ENCODE measurements around the gene PAPOLB.
A peak's percentile ranks its signal among the peaks of the same experiment; 100 is the strongest.

The PAPOLB gene

DNA sequence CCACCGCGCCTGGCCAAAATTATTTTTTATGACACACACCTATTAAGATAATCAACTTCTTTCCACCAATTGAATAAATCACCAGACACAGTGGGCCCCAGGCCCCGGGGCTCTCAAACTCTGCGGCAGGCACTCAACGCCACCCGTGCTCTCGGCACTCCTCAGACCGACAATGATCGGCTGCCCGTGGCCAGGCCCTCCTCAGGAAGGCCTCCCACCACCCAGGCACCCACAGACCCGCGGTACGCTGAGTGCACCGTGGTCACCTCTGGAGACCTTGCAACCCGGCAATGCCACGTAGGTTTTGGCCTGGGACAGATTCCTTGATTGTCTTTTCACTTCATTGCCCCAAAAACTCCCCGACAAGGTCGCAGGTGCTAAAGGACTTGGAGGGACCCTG lies 14.8 kb upstream of the PAPOLB start:
- no peak for DNase-seq

DNA sequence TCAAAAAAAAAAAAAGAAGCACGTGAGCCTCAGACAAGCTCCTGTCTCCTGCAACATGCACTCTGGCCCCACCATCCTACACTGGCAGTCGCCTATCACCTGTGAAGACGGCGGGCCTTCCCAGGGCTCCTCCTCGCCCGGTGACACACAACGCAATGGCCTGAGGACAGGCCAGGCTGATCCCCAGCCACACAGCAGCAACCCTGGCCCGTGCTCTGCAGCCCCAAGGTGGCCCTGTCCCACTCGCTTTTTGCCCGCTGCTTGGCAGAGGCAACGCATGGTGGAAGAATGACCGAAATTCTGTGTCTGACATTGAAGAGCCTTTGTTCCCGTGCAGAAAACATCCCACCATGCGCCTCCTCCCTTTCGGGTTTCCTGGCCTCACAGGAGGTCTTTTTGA lies 13.6 kb upstream of the PAPOLB start:
- no peak for DNase-seq

DNA sequence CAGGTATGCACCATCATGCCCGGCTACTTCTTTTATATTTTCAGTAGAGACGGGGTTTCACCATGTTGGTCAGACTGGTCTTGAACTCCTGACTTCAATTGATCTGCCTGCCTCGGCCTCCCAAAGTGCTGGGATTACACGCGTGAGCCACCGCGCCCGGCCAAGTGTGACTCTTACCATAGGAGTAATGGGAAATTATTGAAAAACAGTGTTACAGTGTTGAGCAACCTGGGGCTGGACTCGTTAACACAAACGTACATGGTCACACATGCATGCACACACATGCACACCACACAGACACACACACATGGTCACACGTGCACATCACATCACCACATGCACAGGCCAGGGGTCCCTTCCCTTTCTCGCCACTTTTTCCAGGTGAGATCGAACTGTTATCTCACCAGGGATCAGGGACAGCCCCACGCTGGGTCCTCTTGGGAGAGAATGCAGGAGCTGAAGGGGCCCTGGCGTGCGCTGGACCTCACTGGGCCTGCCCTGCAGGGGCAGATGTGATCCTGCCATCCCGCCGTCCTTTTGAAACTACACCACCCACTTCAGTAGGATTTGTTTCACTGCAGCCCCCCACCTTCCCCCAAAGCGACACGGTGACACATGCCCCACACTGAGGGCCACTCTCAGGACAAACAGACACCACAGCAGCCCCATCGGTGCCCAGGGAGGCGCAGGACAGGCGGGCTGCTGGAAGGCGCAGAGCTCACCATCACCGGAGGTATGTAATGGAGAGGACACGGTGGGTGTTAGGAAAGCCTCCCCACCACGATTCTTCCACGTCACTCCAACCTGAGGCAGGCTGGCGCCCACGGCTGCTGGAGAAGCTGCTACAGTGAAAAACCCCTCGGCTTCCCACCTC lies 11.5 kb upstream of the PAPOLB start:
- no peak for DNase-seq

DNA sequence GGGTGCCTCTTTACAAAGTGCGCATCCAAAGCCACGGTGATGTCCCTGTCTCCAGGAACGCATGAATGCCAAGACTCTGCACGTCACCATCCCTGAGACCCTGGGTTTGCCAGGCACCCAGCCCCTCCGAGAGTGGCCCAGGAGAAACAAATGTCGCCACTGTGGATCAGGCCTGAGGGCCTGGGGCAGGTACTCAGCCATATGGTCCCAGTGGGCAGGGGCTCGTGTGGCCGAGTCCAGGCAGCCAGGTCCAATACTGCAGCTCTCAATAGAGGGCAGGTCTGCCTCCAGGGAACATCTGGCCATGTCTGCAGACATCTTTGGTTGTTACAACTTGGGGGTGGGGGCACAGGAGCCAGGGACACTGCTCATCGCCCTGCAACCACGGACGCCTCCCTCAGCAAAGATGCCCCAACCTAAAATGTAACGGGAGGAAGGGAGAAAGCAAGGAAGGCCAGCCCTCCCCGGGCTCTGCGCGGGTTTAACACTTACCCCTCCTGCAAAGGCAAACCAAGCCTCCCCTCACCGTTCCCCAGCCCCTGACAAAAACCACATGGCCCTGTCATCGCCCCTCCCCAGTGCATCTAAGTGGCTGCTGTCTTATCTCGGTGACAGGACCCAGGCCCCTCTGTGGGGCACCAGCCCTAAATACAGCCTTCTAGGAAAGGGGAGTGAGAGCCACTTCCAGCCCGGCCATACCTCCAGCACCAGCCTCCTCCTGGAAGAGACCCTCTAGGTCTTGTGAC lies 10.3 kb upstream of the PAPOLB start:
- no peak for DNase-seq

DNA sequence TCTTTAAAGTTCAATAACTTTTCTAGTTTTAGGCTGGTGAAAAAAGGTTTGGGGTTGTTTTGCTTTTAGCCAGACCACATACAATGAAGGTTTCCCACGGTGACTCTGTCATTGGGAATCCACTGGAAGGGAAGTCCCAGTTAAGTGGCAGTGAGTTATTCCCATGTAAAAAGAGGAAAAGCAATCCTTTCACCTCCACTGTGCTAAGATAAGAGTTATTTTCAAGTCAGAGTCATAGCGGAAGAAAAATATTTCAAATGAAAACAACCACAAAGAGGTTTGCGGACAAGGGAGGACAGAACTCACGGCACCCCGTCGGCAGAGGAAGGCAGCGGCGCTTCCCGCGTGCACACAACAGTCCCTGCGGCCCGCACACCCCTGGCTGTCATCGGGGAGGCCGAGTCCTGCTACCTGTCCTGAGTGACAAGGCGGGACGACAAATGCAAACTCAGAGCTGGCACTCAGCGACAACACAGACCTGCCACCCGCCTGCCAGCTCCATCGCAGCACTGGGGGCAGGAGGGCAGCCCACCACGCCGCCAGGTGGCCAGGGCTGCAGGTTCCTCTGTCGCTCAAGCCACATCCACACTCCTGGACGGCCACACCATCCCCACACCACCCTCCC lies 9.3 kb upstream of the PAPOLB start:
- DNase-seq, result no peak

DNA sequence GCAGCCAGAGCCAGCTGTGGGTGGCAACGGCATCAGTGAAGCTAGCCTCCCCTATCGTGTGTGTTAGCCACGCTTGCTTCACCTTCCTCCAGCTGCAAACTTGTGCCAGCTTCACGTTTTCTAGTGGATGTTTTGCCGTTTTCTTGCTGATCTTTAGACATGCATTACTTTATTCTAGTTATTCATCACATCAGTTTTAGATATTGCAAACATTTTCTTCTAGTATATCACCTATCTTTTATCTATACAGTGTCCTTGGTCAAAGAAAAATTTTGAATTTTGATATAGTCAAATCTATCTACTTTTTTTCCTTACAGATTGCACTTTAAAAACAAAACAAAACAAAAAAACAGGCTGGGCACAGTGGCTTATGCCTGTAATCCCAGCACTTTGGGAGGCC lies 6.7 kb upstream of the PAPOLB start:
- DNase-seq, result no peak

DNA sequence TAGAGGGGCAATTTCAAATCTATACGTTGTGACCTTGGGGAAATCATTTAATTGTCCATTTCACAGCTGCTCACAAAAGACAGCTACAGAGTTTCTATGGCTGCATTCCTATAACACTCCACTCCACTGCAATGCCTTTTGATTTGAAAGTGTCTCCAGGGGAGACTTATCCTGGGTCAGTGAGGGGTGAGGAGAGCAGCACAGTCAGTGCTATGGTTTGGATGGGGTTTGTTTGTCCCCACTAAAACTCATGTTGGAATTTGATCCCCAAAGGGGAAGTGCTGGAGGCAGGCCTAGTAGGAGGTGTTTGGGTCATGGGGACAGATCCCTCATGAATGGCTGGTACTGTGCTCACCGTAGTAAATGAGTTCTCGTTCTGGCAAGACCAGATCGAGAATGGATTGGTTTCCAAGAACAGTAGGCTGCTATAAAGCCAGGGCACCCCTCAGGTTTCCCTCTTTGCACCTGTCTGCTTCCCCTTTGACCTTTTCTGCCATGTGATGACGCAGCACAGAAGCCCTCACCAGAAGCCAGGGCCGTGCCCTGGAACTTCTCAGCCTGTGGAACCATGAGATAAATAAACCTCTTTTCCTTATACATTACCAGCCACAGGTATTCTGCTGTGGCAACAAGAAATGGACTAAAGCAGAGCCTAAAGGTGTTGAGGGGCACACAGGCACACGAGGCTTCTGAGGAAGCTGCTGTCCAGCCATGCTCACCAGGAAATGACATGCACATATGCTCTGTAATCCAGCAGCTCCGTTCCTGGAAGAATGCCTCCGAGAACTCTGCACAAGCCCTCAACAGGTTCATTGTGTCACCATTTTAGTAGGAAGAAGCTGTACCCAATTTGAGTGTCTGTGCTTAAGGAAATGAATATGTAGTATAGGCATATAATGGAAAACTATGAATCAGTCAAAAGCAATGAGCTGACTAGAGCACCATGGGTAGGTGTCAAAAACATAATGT lies 5.0 kb upstream of the PAPOLB start:
- no peak for DNase-seq

DNA sequence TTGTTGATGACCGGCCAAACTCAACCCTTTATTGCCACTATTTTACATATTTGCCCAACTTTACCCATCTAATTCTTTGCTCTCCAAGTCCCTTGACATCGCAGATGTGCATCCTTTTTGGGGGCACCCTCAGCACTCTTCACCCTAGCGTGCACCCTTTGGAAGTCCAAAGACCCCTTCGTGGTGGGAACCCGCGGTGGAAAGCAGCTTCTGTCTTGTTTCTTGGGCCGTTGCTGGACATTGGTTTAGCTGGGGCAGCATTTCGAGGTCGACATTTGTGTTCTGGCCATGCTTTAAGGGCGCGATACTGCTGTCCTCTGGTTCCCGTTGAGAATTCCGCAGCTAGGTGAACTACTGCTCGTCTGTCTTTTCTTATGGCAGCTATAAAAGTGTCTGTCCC lies 326 bp upstream of the PAPOLB start:
- no peak for DNase-seq

DNA sequence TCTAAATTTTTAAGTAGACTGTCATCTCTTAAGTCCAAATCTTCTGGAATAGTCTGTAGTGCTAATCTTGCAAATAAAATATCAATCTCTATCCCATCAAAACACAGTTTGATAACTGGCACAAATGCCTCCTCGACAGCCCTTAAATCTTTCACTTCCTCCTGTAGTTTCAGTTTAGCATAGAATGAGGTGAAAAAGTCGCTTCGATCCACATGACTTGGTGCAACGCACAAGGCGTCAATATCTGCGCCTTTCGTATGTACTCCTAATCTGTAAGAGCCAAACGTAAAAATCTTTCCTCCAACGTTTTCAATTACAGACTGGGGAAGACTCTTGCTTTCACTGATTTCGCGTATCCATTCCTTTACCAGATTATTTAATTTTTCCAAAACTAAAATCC lies 603 bp downstream of the PAPOLB start:
- no peak for DNase-seq

DNA sequence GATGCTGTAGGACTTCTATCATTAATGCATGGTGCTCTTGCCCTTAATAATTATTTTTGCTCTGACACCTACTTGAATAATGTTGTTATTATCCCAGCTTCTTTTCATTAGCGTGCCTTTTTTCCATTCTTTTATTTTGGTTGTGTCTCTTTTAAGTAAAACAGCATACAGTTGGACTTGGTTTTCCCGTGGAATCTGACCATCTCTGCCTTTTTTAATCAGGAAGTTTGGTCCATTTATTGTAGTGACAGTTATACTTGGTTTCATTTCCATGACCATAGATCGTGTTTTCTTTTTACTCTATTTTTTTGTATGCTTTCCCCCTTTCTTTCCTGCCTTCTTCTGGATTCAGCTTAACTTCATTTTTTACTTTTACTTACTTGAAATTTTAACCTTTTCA lies 4.6 kb downstream of the PAPOLB start:
- no peak for DNase-seq

DNA sequence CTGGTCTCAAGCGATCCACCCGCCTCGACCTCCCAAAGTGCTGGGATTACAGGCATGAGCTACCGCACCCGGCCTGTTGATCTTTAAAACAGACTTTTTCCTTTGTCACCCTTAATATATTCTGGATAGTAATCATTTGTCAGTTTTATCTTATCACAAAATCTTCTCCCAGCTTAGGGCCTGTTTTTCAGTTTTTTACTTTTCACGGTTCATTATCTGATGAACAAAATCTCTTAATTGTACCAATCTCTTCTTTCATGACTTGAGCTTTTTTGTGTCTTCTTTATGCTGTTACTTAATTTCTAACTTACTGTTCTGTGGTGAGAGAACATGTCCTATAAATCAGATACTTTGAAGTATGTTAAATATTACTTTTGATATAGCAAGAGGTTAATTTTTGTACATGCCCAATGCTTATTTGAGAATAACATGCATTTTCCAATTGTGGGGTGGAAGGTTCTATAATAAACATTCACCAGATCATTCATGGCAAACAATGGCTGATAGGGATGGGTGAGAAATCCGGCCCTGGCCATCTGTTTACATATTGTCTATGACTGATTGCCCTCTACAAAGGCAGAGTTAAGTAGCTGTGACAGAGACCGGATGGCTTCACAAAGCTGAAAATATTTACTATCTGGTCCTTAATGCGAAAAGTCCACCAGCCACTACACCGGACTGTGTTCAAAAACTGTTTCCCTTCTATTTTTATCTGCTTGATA lies 5.3 kb downstream of the PAPOLB start:
- no peak for DNase-seq

DNA sequence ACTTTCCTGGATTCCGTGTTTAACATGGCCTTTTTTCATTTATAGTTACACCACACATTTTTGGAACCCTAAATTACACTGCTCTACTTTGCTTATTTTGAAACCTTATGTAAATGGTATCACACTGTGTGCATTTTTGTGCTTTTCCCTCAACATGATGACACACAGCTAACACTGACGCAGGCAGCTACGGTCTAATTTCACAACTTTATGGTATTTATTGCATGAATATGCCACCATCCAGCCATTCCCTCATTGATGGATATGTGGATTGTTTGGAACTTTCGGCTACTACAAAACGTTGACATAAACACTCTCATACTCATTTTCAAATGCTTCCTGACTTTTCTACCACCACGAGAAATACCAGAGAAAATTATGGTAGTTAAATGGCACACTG lies 6.9 kb downstream of the PAPOLB start:
- DNase-seq, result no peak

DNA sequence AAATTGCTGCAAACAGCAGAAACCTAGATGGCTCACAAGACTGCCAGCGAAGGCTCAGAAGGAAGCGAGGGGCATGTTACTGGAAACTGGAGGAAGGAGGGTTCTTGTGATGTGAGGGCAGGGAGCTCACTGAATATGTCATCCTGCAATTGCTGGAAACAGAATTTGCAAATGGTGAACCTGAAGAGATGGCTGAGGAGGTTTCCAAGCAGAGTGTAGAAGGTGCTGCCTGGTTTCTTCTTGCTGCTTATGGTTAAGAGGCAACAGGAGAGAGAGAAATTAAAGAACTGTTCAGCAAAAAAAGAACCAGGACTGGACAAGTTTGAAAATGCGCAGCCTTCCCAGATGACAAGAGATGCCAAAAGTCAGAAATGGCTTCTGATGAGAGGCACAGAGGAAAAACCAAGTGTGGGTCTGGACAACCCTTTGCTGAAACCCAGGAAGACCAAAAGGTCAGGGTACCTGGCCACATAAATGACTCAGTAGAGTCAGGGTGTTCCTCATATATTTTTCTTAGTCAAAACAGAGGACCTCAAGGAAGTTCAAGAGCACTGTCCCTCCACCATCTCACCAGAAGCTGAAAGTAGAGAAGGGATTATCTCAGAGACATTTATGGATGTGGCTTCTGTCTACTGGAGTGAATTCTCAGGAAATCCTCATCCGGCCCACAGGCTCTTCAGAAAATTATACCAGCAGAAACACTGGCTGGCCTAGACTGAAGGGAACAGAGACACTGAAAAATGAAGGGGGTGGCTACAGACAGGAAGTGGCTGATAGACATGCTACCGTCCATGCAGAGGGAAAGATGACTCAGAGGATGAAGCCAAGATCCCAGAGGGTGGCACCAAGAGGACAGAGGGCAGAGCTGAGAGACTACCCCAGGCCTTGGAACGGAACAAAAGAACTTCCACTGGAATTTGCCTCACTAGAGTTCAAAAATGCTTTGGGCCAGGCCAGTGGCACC lies 10.1 kb downstream of the PAPOLB start:
- DNase-seq, result no peak

DNA sequence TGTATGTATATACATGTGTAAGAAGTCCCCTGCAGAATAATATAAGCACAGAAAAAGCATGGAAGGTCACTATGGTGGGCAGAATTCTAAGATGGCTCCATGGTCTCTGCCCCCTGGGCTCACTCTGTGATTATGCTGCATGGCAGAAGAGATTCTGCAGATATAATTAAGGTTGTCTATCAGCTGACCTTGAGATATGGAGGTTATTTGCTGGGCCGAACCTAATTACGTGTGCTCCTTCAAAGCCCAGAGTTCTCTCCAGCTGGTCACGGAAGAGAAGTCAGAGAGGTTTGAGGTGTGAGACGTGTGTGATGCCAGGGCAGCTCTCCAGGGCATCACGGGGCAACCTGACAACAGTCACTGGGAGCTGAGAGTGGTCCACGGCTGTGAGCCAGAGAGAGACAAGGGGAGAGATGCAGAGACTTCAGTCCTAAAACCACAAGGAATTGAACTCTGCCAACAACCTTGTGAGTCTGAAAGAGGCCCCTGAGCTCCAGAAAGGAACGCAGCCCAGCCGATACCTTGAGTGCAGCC lies 11.5 kb downstream of the PAPOLB start:
- DNase-seq, result no peak

DNA sequence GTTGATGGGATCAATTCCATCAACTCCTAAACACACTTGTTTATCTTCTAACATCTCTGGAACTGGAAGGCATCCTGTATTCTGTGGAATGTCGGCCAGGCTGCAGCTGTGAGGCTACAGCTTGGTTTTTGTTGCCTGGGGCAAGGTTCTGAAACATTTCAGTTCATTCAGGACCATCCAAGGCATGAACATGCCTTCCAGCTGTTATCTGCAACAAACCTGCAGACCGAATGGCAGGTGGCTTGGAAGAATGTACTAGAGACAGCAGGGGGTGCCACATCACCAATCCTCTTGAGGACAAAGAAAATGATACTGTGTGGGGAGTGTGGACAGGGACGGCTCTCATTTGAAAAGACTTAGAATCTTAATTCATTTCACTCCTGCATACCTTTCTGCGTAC lies 12.4 kb downstream of the PAPOLB start:
- DNase-seq, result peak; percentile 31

DNA sequence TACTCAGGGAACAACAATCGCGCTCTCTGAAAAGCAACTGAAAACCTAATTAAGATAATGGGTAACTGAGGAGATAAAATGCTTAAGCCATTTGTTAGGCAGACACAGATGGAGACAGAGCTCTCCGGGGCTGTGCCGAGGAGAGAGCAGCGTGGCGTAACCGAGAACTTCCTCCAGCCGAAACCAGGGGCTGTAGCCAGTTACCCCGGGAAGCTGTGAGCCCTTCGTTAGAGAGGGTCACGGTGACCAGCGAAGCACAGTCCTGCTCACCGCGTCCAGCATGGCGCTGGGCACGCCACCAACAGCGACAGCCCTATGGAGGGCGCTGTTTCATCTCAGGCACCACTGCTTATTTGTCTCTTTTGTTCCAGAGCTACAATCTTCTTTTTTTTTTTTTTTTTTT lies 16.1 kb downstream of the PAPOLB start:
- DNase-seq, result no peak

DNA sequence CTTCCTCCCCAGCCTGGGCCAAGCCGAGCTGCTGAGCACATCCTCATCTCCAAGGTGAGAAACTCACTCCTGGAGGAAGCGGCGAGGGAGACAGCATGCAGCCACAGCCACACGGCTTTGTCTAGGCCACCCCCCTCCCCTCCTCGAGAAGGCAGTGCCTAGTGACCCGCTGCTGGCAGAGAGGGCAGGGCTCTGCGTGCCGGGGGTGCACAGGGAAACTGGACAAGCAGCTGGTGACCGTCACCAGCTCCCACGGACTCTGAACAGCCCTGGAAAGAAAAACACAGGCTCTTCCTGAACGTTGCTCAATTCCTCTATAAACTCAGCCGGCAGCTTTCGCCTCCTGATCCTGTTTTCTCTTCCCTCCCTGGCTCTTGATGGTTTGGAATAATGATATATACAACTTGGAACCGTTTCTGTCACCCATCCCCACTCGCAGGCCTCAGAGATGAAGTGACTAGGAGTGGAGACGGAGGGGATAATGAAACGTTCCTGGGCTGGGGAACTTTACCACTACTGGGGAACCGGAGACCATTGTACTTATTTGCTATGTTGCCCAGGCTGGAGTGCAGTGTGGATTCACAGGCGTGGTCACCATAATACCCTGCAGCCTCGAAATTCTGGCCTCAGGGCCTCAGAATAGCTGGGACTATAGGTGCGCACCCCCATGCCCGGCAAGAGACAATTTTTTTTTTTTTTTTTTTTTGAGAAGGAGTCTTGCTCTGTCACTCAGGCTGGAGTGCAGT lies 19.3 kb downstream of the PAPOLB start:
- DNase-seq, result no peak

DNA sequence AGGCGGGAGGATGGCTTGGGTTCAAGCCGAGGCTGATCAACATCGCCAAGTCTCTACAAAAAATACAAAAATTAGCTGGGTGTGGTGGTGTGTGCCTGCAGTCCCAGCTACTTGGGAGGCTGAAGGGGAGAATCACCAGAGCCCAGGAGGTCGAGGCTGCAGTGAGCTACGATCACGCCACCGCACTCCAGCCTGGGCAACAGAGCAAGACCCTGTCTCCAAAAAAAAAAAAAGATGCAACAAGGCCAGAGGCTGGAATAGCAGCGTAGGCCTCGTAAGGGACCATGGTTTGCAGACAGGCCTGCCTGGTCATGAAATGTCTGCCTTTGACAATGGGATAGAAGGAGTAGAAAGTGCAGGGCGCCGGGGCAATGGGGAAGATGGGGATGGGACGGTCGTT lies 20.0 kb downstream of the PAPOLB start:
- no peak for DNase-seq

DNA sequence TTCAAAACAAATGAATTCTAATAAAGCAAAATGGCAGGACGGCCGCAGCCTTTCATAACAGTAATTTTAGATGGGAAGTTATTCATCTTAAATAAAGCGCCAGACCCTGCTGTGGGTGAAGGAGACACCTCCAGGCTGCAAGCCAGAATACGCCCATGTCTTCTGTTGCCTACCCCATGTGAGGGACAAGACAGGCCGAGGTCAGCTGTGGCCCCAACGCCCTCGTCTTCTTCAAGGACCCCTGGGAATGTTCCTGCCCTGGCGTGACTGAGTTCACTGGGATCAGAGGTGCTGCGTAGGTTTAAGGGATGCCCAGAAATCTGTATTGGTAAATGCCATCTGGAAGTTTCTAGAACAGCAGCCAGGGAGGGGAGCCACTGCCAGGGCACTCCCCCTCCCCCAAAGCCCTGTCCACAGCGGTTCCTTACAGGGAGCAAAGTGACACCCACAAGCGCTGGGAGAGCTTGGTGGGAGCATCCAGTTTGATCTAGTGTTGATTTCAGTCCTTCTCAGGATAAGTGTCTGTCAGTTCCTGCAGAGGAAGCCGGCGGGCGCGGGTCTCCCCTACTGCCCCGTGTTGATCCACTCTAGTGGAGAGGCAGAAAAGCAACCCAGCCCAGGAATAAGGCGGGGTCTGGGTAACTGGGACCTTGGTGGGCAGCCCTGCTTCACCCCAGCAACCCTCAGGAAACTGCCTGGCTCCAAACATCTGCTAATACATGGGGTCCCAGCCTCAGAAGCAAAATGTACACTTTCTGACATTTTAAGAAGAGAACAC lies 20.6 kb downstream of the PAPOLB start:
- no peak for DNase-seq

All from NCI-H187 treated with DMSO at 0.1 percent for 48 hours (cell line).